ENCODE measurements around the gene LOC128125822.
"Not testable (repeated sequence)": the region's sequence is repeated elsewhere in the genome, so short reads cannot be mapped to it uniquely, and the experiment has no call there.

Gene LOC128125822

GRCh38 chr6:63584125-63584514 lies 11.8 kb downstream of the LOC128125822 start:
- no peaks in the 10 kb centered on the region for H3K27me3 ChIP-seq
- TF ChIP-seq CTCF (IDR thresholded peaks at IDR 0.05), result no peak
- TF ChIP-seq POLR2A (IDR thresholded peaks at IDR 0.05), result peak in 1 of 3 donors; percentile 4
- DNase-seq (no peak), ATAC-seq (no peak)
- no peak overlapping the region for H3K27ac ChIP-seq
- peaks cover 7 to 10% of the 10 kb centered on the region in 2 donors for H3K36me3 ChIP-seq (replicated peaks in 1 of 2; ENCODE audit: insufficient read depth in 1 of 2, low read depth in 2 of 2)
- no peak overlapping the region for H3K4me3 ChIP-seq
- WGBS, 2 donors, result 79 to 83% methylated on average over 4 of the region's 4 CpGs
- peaks cover 12% of the 10 kb centered on the region for H3K4me1 ChIP-seq
- no peaks in the 10 kb centered on the region for H3K9me3 ChIP-seq
- intact Hi-C loops (cut with DNase I), result loop anchor here (10.0 kb wide), 1 partner anchor 181 kb away; no protein-coding TSS in a partner anchor

- Histone ChIP-seq H3K27ac (no peak overlapping the region), H3K36me3 (replicated peaks in 1 of 2; ENCODE audit: insufficient read depth in 1 of 2, low read depth in 2 of 2) (peaks cover 5 to 7% of the 10 kb centered on the region in 2 donors), H3K27me3 (no peaks in the 10 kb centered on the region), H3K4me3 (no peak overlapping the region), H3K4me1 (peaks cover 12% of the 10 kb centered on the region), H3K9me3 (no peaks in the 10 kb centered on the region)
- TF ChIP-seq POLR2A (IDR thresholded peaks at IDR 0.05) (no peak), CTCF (IDR thresholded peaks at IDR 0.05) (no peak)
- DNase-seq, result no peak
- WGBS, 2 donors, result 97 to 98% methylated on average over 8 of the region's 8 CpGs
- no peak for ATAC-seq
- intact Hi-C loops (cut with DNase I), result loop anchor here (10.0 kb wide), 1 partner anchor 180 kb away; no protein-coding TSS in a partner anchor
Observed at GRCh38 chr6:63584566-63584965, 12.3 kb downstream of the LOC128125822 start.

- not testable (repeated sequence) for DNase-seq; H3K27ac ChIP-seq; H3K9me3 ChIP-seq; ATAC-seq; H3K36me3 ChIP-seq (replicated peaks in 1 of 2; ENCODE audit: insufficient read depth in 1 of 2, low read depth in 2 of 2); H3K4me3 ChIP-seq; H3K4me1 ChIP-seq; H3K27me3 ChIP-seq
- intact Hi-C loops (cut with DNase I), result loop anchor here (10.0 kb wide), 1 partner anchor 179 kb away; no protein-coding TSS in a partner anchor
- WGBS, 2 donors, result 78 to 79% methylated on average over 2 of the region's 2 CpGs
Observed at GRCh38 chr6:63585652-63586051, 13.4 kb downstream of the LOC128125822 start.

GRCh38 chr6:63589952-63590411 lies 17.7 kb downstream of the LOC128125822 start:
- Histone ChIP-seq H3K4me3 (no peak overlapping the region), H3K4me1 (no peaks in the 10 kb centered on the region), H3K36me3 (replicated peaks in 1 of 2; ENCODE audit: insufficient read depth in 1 of 2, low read depth in 2 of 2) (no peaks in the 10 kb centered on the region), H3K27ac (no peak overlapping the region), H3K27me3 (no peaks in the 10 kb centered on the region), H3K9me3 (no peaks in the 10 kb centered on the region)
- intact Hi-C loops (cut with DNase I), result loop anchor here (10.0 kb wide), 2 partner anchors 175 to 245 kb away; no protein-coding TSS in a partner anchor
- DNase-seq, result no peak
- peak; percentile 38 for ATAC-seq
- WGBS, 2 donors, result 62% methylated on average over 2 of the region's 2 CpGs
- TF ChIP-seq POLR2A (IDR thresholded peaks at IDR 0.05) (no peak), CTCF (IDR thresholded peaks at IDR 0.05) (no peak)

GRCh38 chr6:63592886-63593285 lies 20.6 kb downstream of the LOC128125822 start:
- Histone ChIP-seq H3K4me3 (no peak overlapping the region), H3K4me1 (peaks cover 4% of the 10 kb centered on the region), H3K36me3 (replicated peaks in 1 of 2; ENCODE audit: insufficient read depth in 1 of 2, low read depth in 2 of 2) (no peaks in the 10 kb centered on the region), H3K27ac (no peak overlapping the region), H3K9me3 (no peaks in the 10 kb centered on the region), H3K27me3 (no peaks in the 10 kb centered on the region)
- ATAC-seq (no peak), DNase-seq (no peak)
- WGBS, 2 donors, result 90 to 95% methylated on average over 7 of the region's 7 CpGs
- TF ChIP-seq CTCF (IDR thresholded peaks at IDR 0.05), result no peak
- intact Hi-C loops (cut with DNase I), result loop anchor here (10.0 kb wide), 1 partner anchor 248 kb away; no protein-coding TSS in a partner anchor

All from body of pancreas (tissue), 4 donors.